Smooth muscle cell (in vitro differentiated cells): ENCODE data around the gene RAB17. TPM values are rescaled to one million over a fixed set of nuclear protein-coding genes. Genes with fewer than 3 reads are reported as not detected.

Source experiments
- DNase-seq: peaks from one replicate; lab custom pipeline; 2025; ENCODE audit not compliant: unreplicated experiment; lab: John Stamatoyannopoulos, UW
- H2AFZ ChIP-seq: fragments of 200-600 bp; sonication (generic); 2 replicates; pipeline ENCODE4 v1.6.0; 2016; ENCODE audit warnings: antibody characterized with exemption, low read depth, mild to moderate bottlenecking
- H3F3A ChIP-seq: fragments of 200-600 bp; sonication (generic); 2 replicates; pipeline ENCODE4 v1.6.0; 2017; ENCODE audit warnings: antibody characterized with exemption, low read depth
- H3K27ac ChIP-seq: fragments of 200-600 bp; sonication (generic); 2 replicates; pipeline ENCODE4 v1.5.1; 2016; ENCODE audit warnings: low read depth, mild to moderate bottlenecking
- H3K27me3 ChIP-seq: fragments of 200-600 bp; sonication (generic); 2 replicates; pipeline ENCODE4 v1.6.1; 2016; ENCODE audit warnings: low read depth, mild to moderate bottlenecking
- H3K36me3 ChIP-seq: fragments of 200-600 bp; sonication (generic); 2 replicates; pipeline ENCODE4 v1.5.1; 2016; ENCODE audit warnings: low read depth
- H3K4me1 ChIP-seq: fragments of 200-600 bp; sonication (generic); 2 replicates; pipeline ENCODE4 v1.5.1; 2016; ENCODE audit warnings: low read depth
- H3K4me2 ChIP-seq: fragments of 200-600 bp; sonication (generic); 2 replicates; pipeline ENCODE4 v1.6.0; 2016; ENCODE audit warnings: mild to moderate bottlenecking
- H3K4me3 ChIP-seq: fragments of 200-600 bp; sonication (generic); 2 replicates; pipeline ENCODE4 v1.5.1; 2016; ENCODE audit warnings: mild to moderate bottlenecking
- H3K79me2 ChIP-seq: fragments of 200-600 bp; sonication (generic); 2 replicates; pipeline ENCODE4 v1.6.0; 2016; ENCODE audit warnings: low read depth, mild to moderate bottlenecking
- H3K9ac ChIP-seq: fragments of 200-600 bp; sonication (generic); 2 replicates; pipeline ENCODE4 v1.6.0; 2016; ENCODE audit warnings: low read depth
- H3K9me3 ChIP-seq: fragments of 200-600 bp; sonication (generic); replicated peaks from 2 replicates; pipeline ENCODE4 v1.5.1; 2016; ENCODE audit warnings: low read depth
- H4K20me1 ChIP-seq: fragments of 200-600 bp; sonication (generic); 2 replicates; pipeline ENCODE4 v1.6.0; 2016; ENCODE audit warnings: low read depth
- CTCF ChIP-seq: fragments of 200-600 bp; sonication (generic); IDR thresholded peaks from 2 replicates; pipeline ENCODE4 v1.5.1; 2017; ENCODE audit warnings: borderline replicate concordance, mild to moderate bottlenecking, antibody characterized with exemption; ENCODE audit not compliant: insufficient read depth, poor library complexity, severe bottlenecking
- WGBS: methylation state at CpG from one replicate; pipeline ENCODE4 v1.1.7; 2016; ENCODE audit warnings: low lambda C conversion rate; 5-methylcytosine and 5-hydroxymethylcytosine counted together
- polyA plus RNA-seq: library from polyadenylated mRNA; unstranded; fragments of >200 nt; fragmentation: Nextera tagmentation; extraction: Ambion mirVana; gene quantifications from 2 replicates; pipeline ENCODE4 v1.2.1, GENCODE V29; 2016
- total RNA-seq: library from RNA; depleted of rRNA; stranded (reverse); fragments of >200 nt; gene quantifications from 2 replicates; pipeline ENCODE4 v1.2.3, GENCODE V29; 2014

Gene RAB17
- total and polyA plus RNA-seq, 2 experiments from 2014 or later: 0.69 to 1.4 TPM

GRCh38 chr2:237625216-237625705 lies 34.7 kb upstream of the RAB17 start:
- 93% methylated on average over 10 of the region's 10 CpGs for WGBS
- Histone ChIP-seq H3K36me3 (no peaks in the 10 kb centered on the region), H3K27me3 (no peaks in the 10 kb centered on the region), H3F3A (peaks cover 4% of the 10 kb centered on the region), H4K20me1 (peaks cover 16% of the 10 kb centered on the region), H3K4me1 (peaks cover 6% of the 10 kb centered on the region), H3K79me2 (peaks cover 1% of the 10 kb centered on the region), H3K9me3 (no peaks in the 10 kb centered on the region), H3K4me3 (no peak overlapping the region), H3K9ac (no peak overlapping the region), H3K27ac (no peak overlapping the region), H3K4me2 (no peak overlapping the region), H2AFZ (no peak overlapping the region)
- no peak for DNase-seq
- TF ChIP-seq CTCF: no peak

GRCh38 chr2:237624565-237624964 lies 34.0 kb upstream of the RAB17 start:
- H3K27ac ChIP-seq: no peak overlapping the region
- H3K4me1 ChIP-seq: peaks cover 6% of the 10 kb centered on the region
- TF ChIP-seq CTCF: no peak
- no peaks in the 10 kb centered on the region for H3K27me3 ChIP-seq
- no peaks in the 10 kb centered on the region for H3K9me3 ChIP-seq
- H3K79me2 ChIP-seq: no peaks in the 10 kb centered on the region
- H3K4me3 ChIP-seq: no peak overlapping the region
- peaks cover 4% of the 10 kb centered on the region for H3F3A ChIP-seq
- 97% methylated on average over 6 of the region's 6 CpGs for WGBS
- H3K4me2 ChIP-seq: no peak overlapping the region
- DNase-seq: no peak
- H3K9ac ChIP-seq: no peak overlapping the region
- H2AFZ ChIP-seq: no peak overlapping the region
- peaks cover 11% of the 10 kb centered on the region for H4K20me1 ChIP-seq
- no peaks in the 10 kb centered on the region for H3K36me3 ChIP-seq

GRCh38 chr2:237623428-237624403 lies 33.2 kb upstream of the RAB17 start:
- Histone ChIP-seq H2AFZ (no peak overlapping the region), H3K9me3 (no peaks in the 10 kb centered on the region), H3F3A (peaks cover 4% of the 10 kb centered on the region), H4K20me1 (peaks cover 6% of the 10 kb centered on the region), H3K9ac (no peak overlapping the region), H3K79me2 (no peaks in the 10 kb centered on the region), H3K4me1 (peaks cover 6% of the 10 kb centered on the region), H3K27ac (no peak overlapping the region), H3K27me3 (no peaks in the 10 kb centered on the region), H3K4me3 (no peak overlapping the region), H3K36me3 (no peaks in the 10 kb centered on the region), H3K4me2 (no peak overlapping the region)
- 81% methylated on average over 13 of the region's 13 CpGs for WGBS
- TF ChIP-seq CTCF: no peak
- no peak for DNase-seq

GRCh38 chr2:237618449-237618848 lies 27.9 kb upstream of the RAB17 start:
- H3K9ac ChIP-seq: no peak overlapping the region
- no peak overlapping the region for H3K4me2 ChIP-seq
- 67% methylated on average over 2 of the region's 2 CpGs for WGBS
- H2AFZ ChIP-seq: no peak overlapping the region
- TF ChIP-seq CTCF: no peak
- peaks cover 7% of the 10 kb centered on the region for H3K4me1 ChIP-seq
- no peaks in the 10 kb centered on the region for H3K36me3 ChIP-seq
- H3K27me3 ChIP-seq: no peaks in the 10 kb centered on the region
- no peaks in the 10 kb centered on the region for H3K79me2 ChIP-seq
- peaks cover 5% of the 10 kb centered on the region for H3F3A ChIP-seq
- no peak for DNase-seq
- H4K20me1 ChIP-seq: no peaks in the 10 kb centered on the region
- H3K4me3 ChIP-seq: no peak overlapping the region
- H3K9me3 ChIP-seq: no peaks in the 10 kb centered on the region
- no peak overlapping the region for H3K27ac ChIP-seq
